H1 (cell line): ENCODE results near the gene MC5R. TPM values are rescaled to one million over a fixed set of nuclear protein-coding genes. Genes with fewer than 3 reads are reported as not detected.

ENCODE experiments used
- CTCF ChIA-PET: fragments of 300-600 bp; sonication (Branson Sonifier 250); formaldehyde crosslinking; loops from one replicate; lab custom pipeline; 2021; ENCODE audit not compliant: partially characterized antibody; lab: Charles Lee
- POLR2A ChIA-PET: fragments of 300-600 bp; sonication (Branson Sonifier 250); formaldehyde crosslinking; loops from one replicate; lab custom pipeline; 2021; ENCODE audit warnings: inconsistent platforms; ENCODE audit not compliant: partially characterized antibody; lab: Charles Lee
- DNase-seq, 2 experiments: peaks; one replicate each; pipeline versions ENCODE4 v3.0.0 to v3.0.0-alpha.2; 2010 to 2022; ENCODE audit warnings: low spot score in 2 of 2, low read depth in 1 of 2, mixed read lengths in 1 of 2
- FAIRE-seq: peaks from 2 replicates; lab custom pipeline; 2011; peaks lifted over from hg19 to GRCh38; lab: Jason Lieb, UNC
- H2AFZ ChIP-seq: 2 replicates; pipeline ENCODE4 v1.8.1; 2012; ENCODE audit warnings: low read length, inconsistent platforms
- H2AK5ac ChIP-seq: 2 replicates; pipeline ENCODE4 v1.6.1; 2013; ENCODE audit warnings: low read depth, low read length
- H2BK120ac ChIP-seq: replicated peaks from 2 replicates; pipeline ENCODE3; 2013; ENCODE audit warnings: low read depth, low read length, inconsistent platforms
- H2BK12ac ChIP-seq: 2 replicates; pipeline ENCODE4 v1.6.1; 2013; ENCODE audit warnings: low read depth, low read length
- H2BK15ac ChIP-seq: 2 replicates; pipeline ENCODE4 v1.6.1; 2013; ENCODE audit warnings: low read length
- H2BK20ac ChIP-seq: 2 replicates; pipeline ENCODE4 v1.6.1; 2013; ENCODE audit warnings: low read length
- H2BK5ac ChIP-seq: 2 replicates; pipeline ENCODE4 v1.6.1; 2013; ENCODE audit warnings: low read depth, low read length
- H3K14ac ChIP-seq: 2 replicates; pipeline ENCODE4 v1.6.1; 2013; ENCODE audit warnings: inconsistent platforms; ENCODE audit not compliant: insufficient read length
- H3K18ac ChIP-seq: 2 replicates; pipeline ENCODE4 v1.6.1; 2013; ENCODE audit warnings: low read length; ENCODE audit errors: extremely low read depth
- H3K23ac ChIP-seq: 2 replicates; pipeline ENCODE4 v1.6.1; 2013; ENCODE audit warnings: inconsistent platforms; ENCODE audit not compliant: insufficient read length
- H3K23me2 ChIP-seq: 2 replicates; pipeline ENCODE4 v1.6.1; 2013; ENCODE audit warnings: low read depth, low read length
- H3K27ac ChIP-seq: 2 replicates; pipeline ENCODE4 v1.6.1; 2011; ENCODE audit warnings: low read depth, low read length, inconsistent platforms
- H3K27me3 ChIP-seq, 4 experiments: replicated peaks in 1 of 4; 1 replicate in 1 of 4; 2 replicates in 3 of 4; pipeline versions ENCODE4 v1.6.1 to v1.8.1; 2011 to 2013; ENCODE audit warnings: low read length in 3 of 4, mild to moderate bottlenecking in 3 of 4, inconsistent platforms in 2 of 4, mixed read lengths in 2 of 4, moderate library complexity in 1 of 4; ENCODE audit not compliant: control insufficient read depth in 3 of 4, insufficient read depth in 3 of 4; ENCODE audit errors: extremely low read depth in 1 of 4
- H3K36me3 ChIP-seq, 4 experiments: 2 replicates each; pipeline versions ENCODE4 v1.6.1 to v1.8.1; 2011 to 2013; ENCODE audit warnings: mild to moderate bottlenecking in 4 of 4, low read length in 3 of 4, moderate library complexity in 2 of 4, control low read depth in 1 of 4, inconsistent platforms in 1 of 4; ENCODE audit not compliant: insufficient read depth in 4 of 4, control insufficient read depth in 2 of 4
- H3K4ac ChIP-seq: replicated peaks from 2 replicates; pipeline ENCODE3; 2013; ENCODE audit warnings: low read length, low read depth, mixed read lengths, inconsistent platforms; ENCODE audit not compliant: insufficient read length
- H3K4me1 ChIP-seq, 4 experiments: replicated peaks in 1 of 4; 1 replicate in 1 of 4; 2 replicates in 3 of 4; pipeline versions ENCODE4 v1.6.1 to v1.8.1; 2011 to 2013; ENCODE audit warnings: low read length in 3 of 4, inconsistent platforms in 2 of 4, mixed read lengths in 1 of 4; ENCODE audit not compliant: insufficient read depth in 4 of 4, control insufficient read depth in 3 of 4
- H3K4me2 ChIP-seq, 2 experiments: 2 replicates each; pipeline versions ENCODE4 v1.6.1 to v1.8.1; 2011 to 2013; ENCODE audit warnings: low read depth in 2 of 2, low read length in 2 of 2, control low read depth in 1 of 2, inconsistent platforms in 1 of 2, mild to moderate bottlenecking in 1 of 2; ENCODE audit not compliant: insufficient read depth in 1 of 2
- H3K4me3 ChIP-seq, 4 experiments: fragments of 200-600, 300-600 bp in 1 of 4; sonication (generic), shearing (Covaris generic), sonication (Bioruptor Twin) in 1 of 4; 2 replicates each; pipeline versions ENCODE4 v1.5.1 to v1.8.1; 2011 to 2016; ENCODE audit warnings: low read length in 4 of 4, low read depth in 3 of 4, control low read depth in 2 of 4, inconsistent platforms in 2 of 4, mild to moderate bottlenecking in 2 of 4, mixed read lengths in 1 of 4, moderate library complexity in 1 of 4; ENCODE audit not compliant: insufficient read depth in 2 of 4; ENCODE audit errors: extremely low read depth in 1 of 4
- H3K56ac ChIP-seq: replicated peaks from 2 replicates; pipeline ENCODE3; 2013; ENCODE audit warnings: low read depth, mild to moderate bottlenecking, mixed read lengths, low read length, inconsistent platforms; ENCODE audit not compliant: insufficient read length
- H3K79me1 ChIP-seq: 2 replicates; pipeline ENCODE4 v1.6.1; 2013; ENCODE audit warnings: low read depth, low read length, control low read depth
- H3K79me2 ChIP-seq, 2 experiments: 2 replicates each; pipeline versions ENCODE4 v1.6.1 to v1.8.1; 2012 to 2013; ENCODE audit warnings: low read length in 2 of 2, mild to moderate bottlenecking in 2 of 2, inconsistent platforms in 1 of 2; ENCODE audit not compliant: insufficient read depth in 2 of 2, control insufficient read depth in 1 of 2
- H3K9ac ChIP-seq, 4 experiments: replicated peaks in 1 of 4; 1 replicate in 1 of 4; 2 replicates in 3 of 4; pipeline versions ENCODE4 v1.6.1 to v1.8.1; 2011 to 2013; ENCODE audit warnings: low read depth in 3 of 4, low read length in 3 of 4, control low read depth in 2 of 4, mild to moderate bottlenecking in 2 of 4, moderate library complexity in 2 of 4, inconsistent platforms in 1 of 4; ENCODE audit errors: extremely low read depth in 1 of 4
- H3K9me3 ChIP-seq, 2 experiments: 2 replicates each; pipeline versions ENCODE4 v1.6.1 to v1.8.1; 2012 to 2013; ENCODE audit warnings: mild to moderate bottlenecking in 2 of 2, moderate library complexity in 2 of 2, control low read depth in 1 of 2, inconsistent platforms in 1 of 2, low read depth in 1 of 2, low read length in 1 of 2, mixed read lengths in 1 of 2; ENCODE audit not compliant: insufficient read depth in 2 of 2
- H4K20me1 ChIP-seq, 2 experiments: replicated peaks in 1 of 2; 2 replicates each; pipeline versions ENCODE3 to v1.8.1; 2011 to 2013; ENCODE audit warnings: inconsistent platforms in 2 of 2, low read length in 2 of 2, mild to moderate bottlenecking in 1 of 2; ENCODE audit not compliant: insufficient read depth in 2 of 2, control insufficient read depth in 1 of 2
- H4K5ac ChIP-seq: 2 replicates; pipeline ENCODE4 v1.6.1; 2013; ENCODE audit warnings: low read length, low read depth, mixed read lengths, inconsistent platforms; ENCODE audit not compliant: insufficient read length
- H4K8ac ChIP-seq: 2 replicates; pipeline ENCODE4 v1.8.0; 2013; ENCODE audit warnings: mild to moderate bottlenecking, moderate library complexity, low read length, inconsistent platforms; ENCODE audit not compliant: insufficient read depth; ENCODE audit errors: extremely low read depth
- H4K91ac ChIP-seq: replicated peaks from 2 replicates; pipeline ENCODE3; 2013; ENCODE audit warnings: low read length, mixed read lengths, inconsistent platforms; ENCODE audit not compliant: insufficient read length
- EGR1 ChIP-seq: IDR thresholded peaks from 2 replicates; pipeline ENCODE4 v1.6.1; 2011; ENCODE audit warnings: low read depth, low read length, borderline replicate concordance
- EP300 ChIP-seq, 2 experiments: IDR thresholded peaks; 1 replicate in 1 of 2; 2 replicates in 1 of 2; pipeline ENCODE4 v1.6.1; 2011 to 2012; ENCODE audit warnings: low read depth in 2 of 2, low read length in 2 of 2, mild to moderate bottlenecking in 2 of 2, borderline replicate concordance in 1 of 2, inconsistent platforms in 1 of 2, moderate library complexity in 1 of 2
- FOSL1 ChIP-seq: IDR thresholded peaks from 2 replicates; pipeline ENCODE4 v1.6.1; 2011; ENCODE audit warnings: mild to moderate bottlenecking, low read depth, low read length, moderate library complexity; ENCODE audit not compliant: insufficient read depth
- GTF2F1 ChIP-seq: IDR thresholded peaks from 2 replicates; pipeline ENCODE4 v1.6.1; 2012; ENCODE audit warnings: low read depth, low read length, improper control_type of control experiment, borderline replicate concordance
- POLR2A ChIP-seq, 2 experiments: IDR thresholded peaks; 1 replicate in 1 of 2; 2 replicates in 1 of 2; pipeline ENCODE4 v1.6.1; 2011; ENCODE audit warnings: low read depth in 2 of 2, low read length in 2 of 2, mild to moderate bottlenecking in 2 of 2; ENCODE audit errors: control extremely low read depth in 1 of 2
- RAD21 ChIP-seq, 2 experiments: IDR thresholded peaks in 1 of 2; conservative IDR thresholded peaks in 1 of 2; 2 replicates each; pipeline ENCODE4 v1.6.1; 2011; ENCODE audit warnings: low read depth in 2 of 2, low read length in 2 of 2, improper control_type of control experiment in 1 of 2, inconsistent platforms in 1 of 2, mild to moderate bottlenecking in 1 of 2, moderate library complexity in 1 of 2
- ZNF274 ChIP-seq: IDR thresholded peaks from 2 replicates; pipeline ENCODE4 v1.7.0; 2012; ENCODE audit warnings: low read length, borderline replicate concordance; ENCODE audit errors: extremely low read depth
- WGBS, 2 experiments: shearing (Covaris generic) in 1 of 2; methylation state at CpG; one replicate each; pipeline versions ENCODE4 v1.1.6 to v1.1.7; 2013 to 2015; ENCODE audit warnings: low lambda C conversion rate in 2 of 2, mixed read lengths in 2 of 2, inconsistent platforms in 1 of 2, low coverage in 1 of 2, missing lambda C conversion rate in 1 of 2; ENCODE audit not compliant: insufficient replicate concordance in 2 of 2, insufficient coverage in 1 of 2, insufficient read length in 1 of 2; ENCODE audit errors: extremely low coverage in 1 of 2, missing lambda C conversion rate in 1 of 2; 5-methylcytosine and 5-hydroxymethylcytosine counted together
- polyA plus RNA-seq, 7 experiments: library from polyadenylated mRNA; depleted of rRNA in 3 of 7; stranded (reverse) in 5 of 7; unstranded in 2 of 7; fragments of >200 nt in 5 of 7; fragments of 200-250 nt in 2 of 7; gene quantifications; 1 replicate in 5 of 7; 2 replicates in 1 of 7; 4 replicates in 1 of 7; pipeline versions ENCODE4 v1.2.1 to v1.2.3, GENCODE V29; 2011 to 2013; ENCODE audit warnings: missing spikeins in 2 of 7, mixed read lengths in 2 of 7
- total RNA-seq: library from RNA; stranded (reverse); fragmentation: NEBNext Ultra II Directional; extraction: Animal tissue kit (Norgen Biotek cat#: 25700); gene quantifications from 2 replicates; pipeline ENCODE4 v1.2.1, GENCODE V29; 2021

MC5R gene
- total and polyA plus RNA-seq, 2 of the 8 experiments (the other 6 are each of a cell fraction or from before 2014, with no cell fraction given), result 0.37 to 1.4 TPM

DNA sequence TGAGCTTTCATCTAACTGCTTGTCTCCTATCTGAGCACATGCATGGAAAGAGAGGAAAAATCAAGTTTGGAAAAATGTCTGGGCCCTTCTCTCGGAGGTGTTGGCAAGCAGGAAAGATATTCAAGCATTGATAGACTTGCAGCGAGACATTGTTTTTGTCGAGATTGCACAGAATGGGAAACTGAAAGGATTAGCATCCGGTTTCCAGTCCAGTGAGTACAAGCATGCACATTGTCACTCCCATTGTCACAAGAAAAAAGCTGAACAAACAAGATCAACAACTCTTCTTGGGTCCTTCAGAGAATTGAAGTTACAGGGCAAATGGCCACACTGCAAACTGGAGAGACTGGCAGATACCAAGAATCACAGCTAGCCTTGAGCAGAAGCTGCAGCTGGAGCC is 19.6 kb upstream of the MC5R start:
- CTCF ChIA-PET, result interaction anchor here (0.8 to 3.9 kb wide), 3 partner anchors 8 to 282 kb away, joined by 3 to 34 read pairs (median 4); no protein-coding TSS in a partner anchor

More for the DNA sequence above, 19.6 kb upstream of the MC5R start:
- no peak overlapping the region for H3K56ac ChIP-seq
- TF ChIP-seq EGR1 (no peak), EP300 (IDR thresholded peaks at IDR 0.05; ENCODE audit: borderline replicate concordance in 1 of 2, low read depth in 2 of 2, low read length in 2 of 2) (no peak), ZNF274 (no peak), GTF2F1 (no peak), POLR2A (IDR thresholded peaks at IDR 0.05; ENCODE audit: control extremely low read depth in 1 of 2, low read depth in 2 of 2, low read length in 2 of 2) (no peak), RAD21 (IDR thresholded peaks at IDR 0.05 in 1 of 2, conservative IDR thresholded peaks at IDR 0.05 in 1 of 2; ENCODE audit: low read depth in 2 of 2, low read length in 2 of 2) (no peak), FOSL1 (no peak)
- TF ChIP-seq, all 59 proteins: peak for 0
- H3K4me3 ChIP-seq, result no peak overlapping the region
- H3K18ac ChIP-seq, result no peak overlapping the region; the same call in 1 of the 2 replicates
- no peak overlapping the region for H3K4ac ChIP-seq
- H2BK5ac ChIP-seq, result no peak overlapping the region
- peak overlapping the region; percentile 1 for H4K91ac ChIP-seq
- 81% methylated on average over 4 of the region's 4 CpGs; no CpG with 5 or more reads in 1 of the 2 experiments for WGBS, 2 experiments
- H3K36me3 ChIP-seq, result no peaks in the 10 kb centered on the region
- H3K79me1 ChIP-seq, result no peaks in the 10 kb centered on the region
- no peaks in the 10 kb centered on the region; the same call in 1 of the 2 replicates for H3K23me2 ChIP-seq
- no peak overlapping the region for H2BK12ac ChIP-seq
- no peak overlapping the region for H3K27ac ChIP-seq
- peaks cover 0 to 13% (median 5%) of the 10 kb centered on the region in 4 experiments; a peak in 2 of 7 replicates for H3K27me3 ChIP-seq
- peaks cover 3 to 25% (median 18%) of the 10 kb centered on the region in 4 experiments for H3K4me1 ChIP-seq
- DNase-seq (no peak), FAIRE-seq (no peak)
- peak overlapping the region; percentile 67; the same call in 1 of the 2 replicates for H2BK20ac ChIP-seq
- H2BK15ac ChIP-seq, result no peak overlapping the region
- H4K5ac ChIP-seq, result no peak overlapping the region
- no peak overlapping the region for H3K9ac ChIP-seq
- H3K4me2 ChIP-seq, result no peak overlapping the region
- no peaks in the 10 kb centered on the region for H3K79me2 ChIP-seq
- no peak overlapping the region for H3K14ac ChIP-seq
- POLR2A ChIA-PET, result no interaction called here
- H4K20me1 ChIP-seq, result no peaks in the 10 kb centered on the region
- H3K9me3 ChIP-seq, result no peaks in the 10 kb centered on the region
- H4K8ac ChIP-seq, result no peak overlapping the region
- 0 out of 2 replicates have a peak overlapping the region, but pooled peaks have one; percentile 19 for H2AFZ ChIP-seq
- no peak overlapping the region for H2BK120ac ChIP-seq
- no peak overlapping the region for H3K23ac ChIP-seq
- H2AK5ac ChIP-seq, result no peak overlapping the region
